GM12864 (cell line): ENCODE measurements around the gene AKNA.
A peak's percentile ranks its signal among the peaks of the same experiment; 100 is the strongest.

Experiments used
- DNase-seq: peaks from one replicate; pipeline ENCODE4 v3.0.0-alpha.2; 2011; ENCODE audit warnings: low read depth
- H3K4me3 ChIP-seq: 2 replicates; pipeline ENCODE4 v1.5.1; 2011; ENCODE audit warnings: mild to moderate bottlenecking, low read depth, low read length, control low read depth
- CTCF ChIP-seq: IDR thresholded peaks from 2 replicates; pipeline ENCODE4 v1.5.1; 2011; ENCODE audit warnings: low read depth, mild to moderate bottlenecking, moderate library complexity, low read length, control low read depth, inconsistent platforms; ENCODE audit errors: missing control alignments

The AKNA gene

GRCh38 chr9:114386361-114386885, 1.4 kb downstream of the AKNA start:
- TF ChIP-seq CTCF: no peak
- H3K4me3 ChIP-seq: peak overlapping the region; percentile 72
- DNase-seq: no peak

GRCh38 chr9:114385397-114386181, 2.2 kb downstream of the AKNA start:
- peak; percentile 97 for DNase-seq
- H3K4me3 ChIP-seq: peak overlapping the region; percentile 72
- TF ChIP-seq CTCF: no peak

GRCh38 chr9:114384836-114385396, 2.9 kb downstream of the AKNA start:
- H3K4me3 ChIP-seq: peak overlapping the region; percentile 47
- no peak for DNase-seq
- peak; percentile 10 for TF ChIP-seq CTCF

GRCh38 chr9:114384341-114384740, 3.4 kb downstream of the AKNA start:
- no peak for TF ChIP-seq CTCF
- peak overlapping the region; percentile 47; the same call in 1 of the 2 replicates for H3K4me3 ChIP-seq
- DNase-seq: no peak

GRCh38 chr9:114383521-114384231, 4.1 kb downstream of the AKNA start:
- DNase-seq: no peak
- peak overlapping the region; percentile 47 for H3K4me3 ChIP-seq
- no peak for TF ChIP-seq CTCF

GRCh38 chr9:114382699-114383520, 4.9 kb downstream of the AKNA start:
- no peak for DNase-seq
- peak; percentile 36 for TF ChIP-seq CTCF
- peak overlapping the region; percentile 47 for H3K4me3 ChIP-seq
